ENCODE results near the gene TNFRSF4. TPM values are rescaled to one million over a fixed set of nuclear protein-coding genes. Genes with fewer than 3 reads are reported as not detected.

TNFRSF4 gene
- total and polyA plus RNA-seq, 2 donors from 2014 or later: 3.3 to 5.1 TPM

GRCh38 chr1:1205769-1206375 lies 8.1 kb downstream of the TNFRSF4 start:
- H3K36me3 ChIP-seq (ENCODE audit: control insufficient read depth in 2 of 3, insufficient read depth in 3 of 3, low read length in 3 of 3): no peaks in the 10 kb centered on the region
- DNase-seq: peak in 2 of 5 donors; percentile 65 to 76
- intact Hi-C loops (cut with DNase I): no loop called here
- no peaks in the 10 kb centered on the region for H3K9me3 ChIP-seq (ENCODE audit: control insufficient read depth in 2 of 3, insufficient read depth in 1 of 3, low read length in 3 of 3)
- no peak for TF ChIP-seq CTCF (IDR thresholded peaks at IDR 0.05; ENCODE audit: borderline replicate concordance, extremely low read depth, insufficient read depth)
- H3K4me3 ChIP-seq (ENCODE audit: low read length in 3 of 3): no peak overlapping the region
- H3K27ac ChIP-seq (ENCODE audit: low read depth in 2 of 2, low read length in 2 of 2): no peak overlapping the region
- H3K9ac ChIP-seq (ENCODE audit: low read length in 3 of 3): no peak overlapping the region
- no peaks in the 10 kb centered on the region for H3K27me3 ChIP-seq (ENCODE audit: control insufficient read depth, insufficient read depth, low read length)
- H3K4me1 ChIP-seq (ENCODE audit: control insufficient read depth in 2 of 3, insufficient read depth in 2 of 3, low read depth in 1 of 3, low read length in 3 of 3): peaks cover 0 to 3% (median 0%) of the 10 kb centered on the region in 3 donors
- FAIRE-seq: no peak

- FAIRE-seq (no peak), DNase-seq (peak in 2 of 5 donors; percentile 46 to 69)
- intact Hi-C loops (cut with DNase I): no loop called here
- no peaks in the 10 kb centered on the region for H3K36me3 ChIP-seq (ENCODE audit: control insufficient read depth in 2 of 3, insufficient read depth in 3 of 3, low read length in 3 of 3)
- peaks cover 0 to 3% (median 0%) of the 10 kb centered on the region in 3 donors for H3K4me1 ChIP-seq (ENCODE audit: control insufficient read depth in 2 of 3, insufficient read depth in 2 of 3, low read depth in 1 of 3, low read length in 3 of 3)
- no peaks in the 10 kb centered on the region for H3K27me3 ChIP-seq (ENCODE audit: control insufficient read depth, insufficient read depth, low read length)
- H3K9me3 ChIP-seq (ENCODE audit: control insufficient read depth in 2 of 3, insufficient read depth in 1 of 3, low read length in 3 of 3): no peaks in the 10 kb centered on the region
- H3K27ac ChIP-seq (ENCODE audit: low read depth in 2 of 2, low read length in 2 of 2): no peak overlapping the region
- H3K9ac ChIP-seq (ENCODE audit: low read length in 3 of 3): no peak overlapping the region
- no peak for TF ChIP-seq CTCF (IDR thresholded peaks at IDR 0.05; ENCODE audit: borderline replicate concordance, extremely low read depth, insufficient read depth)
- no peak overlapping the region for H3K4me3 ChIP-seq (ENCODE audit: low read length in 3 of 3)
Observed at GRCh38 chr1:1204998-1205768, 8.8 kb downstream of the TNFRSF4 start.

- intact Hi-C loops (cut with DNase I): no loop called here
- H3K4me3 ChIP-seq (ENCODE audit: low read length in 3 of 3): no peak overlapping the region
- H3K36me3 ChIP-seq (ENCODE audit: control insufficient read depth in 2 of 3, insufficient read depth in 3 of 3, low read length in 3 of 3): no peaks in the 10 kb centered on the region
- no peaks in the 10 kb centered on the region for H3K27me3 ChIP-seq (ENCODE audit: control insufficient read depth, insufficient read depth, low read length)
- H3K9ac ChIP-seq (ENCODE audit: low read length in 3 of 3): no peak overlapping the region
- TF ChIP-seq CTCF (IDR thresholded peaks at IDR 0.05; ENCODE audit: borderline replicate concordance, extremely low read depth, insufficient read depth): no peak
- FAIRE-seq: no peak
- no peaks in the 10 kb centered on the region for H3K9me3 ChIP-seq (ENCODE audit: control insufficient read depth in 2 of 3, insufficient read depth in 1 of 3, low read length in 3 of 3)
- DNase-seq: peak in 1 of 5 donors; percentile 46
- H3K27ac ChIP-seq (ENCODE audit: low read depth in 2 of 2, low read length in 2 of 2): no peak overlapping the region
- peaks cover 0 to 3% (median 0%) of the 10 kb centered on the region in 3 donors for H3K4me1 ChIP-seq (ENCODE audit: control insufficient read depth in 2 of 3, insufficient read depth in 2 of 3, low read depth in 1 of 3, low read length in 3 of 3)
Observed at GRCh38 chr1:1204425-1204920, 9.5 kb downstream of the TNFRSF4 start.
